ENCODE results near the gene PNPLA3.
"Not testable (repeated sequence)": the region's sequence is repeated elsewhere in the genome, so short reads cannot be mapped to it uniquely, and the experiment has no call there.

The PNPLA3 gene

DNA sequence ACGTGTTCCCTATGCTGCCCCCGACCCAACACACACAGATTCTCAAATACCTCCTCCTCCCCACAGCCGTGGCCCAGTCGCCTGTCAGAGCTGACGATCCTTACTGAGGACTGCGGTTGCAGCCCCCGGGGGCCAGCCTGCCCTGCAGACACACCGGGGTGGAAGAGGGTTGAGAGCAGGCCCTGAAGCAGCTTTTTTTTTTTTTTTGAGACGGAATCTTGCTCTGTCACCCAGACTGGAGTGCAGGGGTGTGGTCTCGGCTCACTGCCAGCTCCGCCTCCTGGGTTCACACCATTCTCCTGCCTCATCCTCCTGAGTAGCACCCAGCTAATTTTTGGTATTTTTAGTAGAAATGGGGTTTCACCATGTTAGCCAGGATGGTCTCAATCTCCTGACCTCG, 20.6 kb upstream of the PNPLA3 start:
- not testable (repeated sequence) for H3K36me3 ChIP-seq (ENCODE audit: control insufficient read depth, insufficient read depth, low read length); H3K27ac ChIP-seq (ENCODE audit: insufficient read depth, low read length, poor library complexity, severe bottlenecking); H3K27me3 ChIP-seq (replicated peaks; ENCODE audit: control insufficient read depth, insufficient read depth, low read length, poor library complexity, severe bottlenecking); DNase-seq; H3K4me3 ChIP-seq (ENCODE audit: insufficient read depth, low read depth, low read length, poor library complexity, severe bottlenecking); H3K9me3 ChIP-seq (ENCODE audit: control insufficient read depth, low read length); H3K4me1 ChIP-seq (ENCODE audit: control insufficient read depth, insufficient read depth, low read length, poor library complexity, severe bottlenecking)

DNA sequence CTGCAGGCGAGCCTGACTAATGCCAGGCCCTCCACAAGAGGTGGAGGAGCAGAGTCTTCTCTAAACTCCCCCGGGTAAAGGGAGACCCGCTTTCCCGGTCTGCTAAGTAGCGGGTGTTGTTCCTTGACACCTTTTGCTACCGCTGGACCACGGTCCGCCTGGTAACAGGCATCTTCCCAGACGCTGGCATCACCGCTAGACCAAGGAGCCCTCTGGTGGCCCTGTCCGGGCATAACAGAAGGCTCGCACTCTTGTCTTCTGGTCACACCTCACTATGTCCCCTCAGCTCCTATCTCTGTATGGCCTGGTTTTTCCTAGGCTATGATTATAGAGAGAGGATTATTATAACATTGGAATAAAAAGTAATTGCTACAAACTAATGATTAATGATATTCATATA, 19.2 kb upstream of the PNPLA3 start:
- H3K36me3 ChIP-seq (ENCODE audit: control insufficient read depth, insufficient read depth, low read length); DNase-seq; H3K4me3 ChIP-seq (ENCODE audit: insufficient read depth, low read depth, low read length, poor library complexity, severe bottlenecking); H3K27ac ChIP-seq (ENCODE audit: insufficient read depth, low read length, poor library complexity, severe bottlenecking); H3K27me3 ChIP-seq (replicated peaks; ENCODE audit: control insufficient read depth, insufficient read depth, low read length, poor library complexity, severe bottlenecking); H3K9me3 ChIP-seq (ENCODE audit: control insufficient read depth, low read length); H3K4me1 ChIP-seq (ENCODE audit: control insufficient read depth, insufficient read depth, low read length, poor library complexity, severe bottlenecking): not testable (repeated sequence)

DNA sequence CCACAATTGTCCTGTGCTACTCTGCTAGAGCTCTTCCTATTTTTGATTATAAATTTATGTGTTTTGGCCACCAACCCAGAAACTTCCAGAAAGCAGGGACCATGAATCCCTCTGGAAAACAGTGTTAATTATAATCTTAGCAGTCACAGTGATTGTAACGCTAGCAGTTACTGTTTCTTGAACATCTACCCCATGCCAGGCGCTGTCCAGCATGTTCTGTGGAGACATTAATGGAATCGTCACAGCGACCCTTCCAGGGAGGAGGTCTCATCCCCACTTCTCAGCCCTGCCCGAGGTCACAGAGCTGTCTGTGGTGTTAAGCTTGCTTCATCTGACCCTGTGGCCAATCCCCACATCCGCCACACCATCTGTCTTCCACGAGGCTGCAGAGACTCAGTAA, 17.9 kb upstream of the PNPLA3 start:
- DNase-seq = no peak
- Histone ChIP-seq H3K27ac (ENCODE audit: insufficient read depth, low read length, poor library complexity, severe bottlenecking) (no peak overlapping the region), H3K27me3 (replicated peaks; ENCODE audit: control insufficient read depth, insufficient read depth, low read length, poor library complexity, severe bottlenecking) (no peaks in the 10 kb centered on the region), H3K4me3 (ENCODE audit: insufficient read depth, low read depth, low read length, poor library complexity, severe bottlenecking) (no peak overlapping the region), H3K36me3 (ENCODE audit: control insufficient read depth, insufficient read depth, low read length) (no peaks in the 10 kb centered on the region), H3K4me1 (ENCODE audit: control insufficient read depth, insufficient read depth, low read length, poor library complexity, severe bottlenecking) (no peaks in the 10 kb centered on the region), H3K9me3 (ENCODE audit: control insufficient read depth, low read length) (no peaks in the 10 kb centered on the region)

DNA sequence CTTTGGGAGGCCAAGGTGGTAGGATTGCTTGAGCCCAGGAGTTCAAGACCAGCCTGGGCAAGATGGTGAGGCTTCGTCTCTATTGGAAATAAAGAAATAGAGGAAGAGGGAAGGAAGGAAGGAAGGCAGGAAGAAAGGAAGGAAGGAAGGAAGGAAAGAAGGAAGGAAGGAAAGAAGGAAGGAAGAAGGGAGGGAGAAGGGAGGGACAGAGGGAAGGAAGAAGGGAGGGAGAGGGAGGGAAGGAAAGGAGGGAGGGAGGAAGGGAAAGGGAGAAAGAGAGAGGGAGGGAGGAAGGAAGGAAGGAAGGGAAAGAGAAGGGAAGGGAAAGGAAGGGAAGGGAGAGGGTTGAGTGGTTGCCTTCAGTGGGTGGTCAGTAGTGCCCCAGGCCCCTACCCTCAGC, 13.9 kb upstream of the PNPLA3 start:
- Histone ChIP-seq H3K36me3 (ENCODE audit: control insufficient read depth, insufficient read depth, low read length) (no peaks in the 10 kb centered on the region), H3K4me1 (ENCODE audit: control insufficient read depth, insufficient read depth, low read length, poor library complexity, severe bottlenecking) (no peaks in the 10 kb centered on the region), H3K4me3 (ENCODE audit: insufficient read depth, low read depth, low read length, poor library complexity, severe bottlenecking) (no peak overlapping the region), H3K9me3 (ENCODE audit: control insufficient read depth, low read length) (no peaks in the 10 kb centered on the region), H3K27me3 (replicated peaks; ENCODE audit: control insufficient read depth, insufficient read depth, low read length, poor library complexity, severe bottlenecking) (no peaks in the 10 kb centered on the region), H3K27ac (ENCODE audit: insufficient read depth, low read length, poor library complexity, severe bottlenecking) (no peak overlapping the region)
- DNase-seq = no peak

DNA sequence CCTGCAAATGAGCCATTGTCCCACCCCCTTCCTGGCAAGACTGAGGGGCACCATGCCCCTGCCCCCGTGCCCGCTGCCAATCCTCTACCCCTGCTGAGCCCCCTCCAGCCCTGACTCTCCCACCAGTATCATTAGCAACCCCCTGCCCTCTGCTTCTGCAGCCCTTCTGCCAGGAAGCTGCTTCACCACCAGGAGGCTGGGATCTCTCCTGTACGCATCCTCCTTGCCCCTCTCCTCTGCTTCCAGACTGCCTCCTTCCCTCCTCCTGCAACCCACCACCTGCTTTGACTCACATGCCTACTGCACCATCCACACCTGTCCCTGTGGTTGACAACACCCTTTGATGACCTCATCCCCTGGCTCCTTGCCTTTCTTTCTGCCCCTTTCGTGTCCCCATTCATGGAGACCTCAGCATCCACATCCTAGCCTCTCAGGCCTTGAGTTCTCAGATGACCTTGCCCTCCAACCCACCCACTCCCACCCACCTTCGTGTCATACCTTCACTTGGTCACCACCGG, 13.4 kb upstream of the PNPLA3 start:
- Histone ChIP-seq H3K9me3 (ENCODE audit: control insufficient read depth, low read length) (no peaks in the 10 kb centered on the region), H3K4me3 (ENCODE audit: insufficient read depth, low read depth, low read length, poor library complexity, severe bottlenecking) (no peak overlapping the region), H3K4me1 (ENCODE audit: control insufficient read depth, insufficient read depth, low read length, poor library complexity, severe bottlenecking) (no peaks in the 10 kb centered on the region), H3K36me3 (ENCODE audit: control insufficient read depth, insufficient read depth, low read length) (no peaks in the 10 kb centered on the region), H3K27ac (ENCODE audit: insufficient read depth, low read length, poor library complexity, severe bottlenecking) (no peak overlapping the region), H3K27me3 (replicated peaks; ENCODE audit: control insufficient read depth, insufficient read depth, low read length, poor library complexity, severe bottlenecking) (no peaks in the 10 kb centered on the region)
- no peak for DNase-seq

DNA sequence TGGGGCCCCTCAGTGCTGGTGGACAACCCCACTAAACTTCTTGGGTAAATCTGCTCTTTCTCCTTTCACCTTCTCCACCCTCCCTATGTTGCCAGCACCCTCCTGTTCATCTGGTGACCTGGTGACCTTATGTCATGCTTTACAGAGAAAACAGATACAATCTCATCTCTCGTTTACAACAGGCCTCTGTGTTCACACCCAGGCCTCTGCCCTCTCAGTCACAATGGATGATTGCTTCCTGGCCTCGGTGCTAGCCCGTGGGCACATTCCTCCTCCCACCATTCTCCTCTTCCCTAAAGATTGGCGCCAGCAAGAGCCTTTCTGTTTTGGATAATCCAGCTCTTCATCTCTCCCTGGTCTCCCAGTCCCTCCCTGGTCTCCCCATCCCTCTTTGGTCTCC, 12.3 kb upstream of the PNPLA3 start:
- no peaks in the 10 kb centered on the region for H3K4me1 ChIP-seq (ENCODE audit: control insufficient read depth, insufficient read depth, low read length, poor library complexity, severe bottlenecking)
- no peaks in the 10 kb centered on the region for H3K9me3 ChIP-seq (ENCODE audit: control insufficient read depth, low read length)
- no peak for DNase-seq
- H3K27me3 ChIP-seq (replicated peaks; ENCODE audit: control insufficient read depth, insufficient read depth, low read length, poor library complexity, severe bottlenecking) = no peaks in the 10 kb centered on the region
- H3K27ac ChIP-seq (ENCODE audit: insufficient read depth, low read length, poor library complexity, severe bottlenecking) = no peak overlapping the region
- no peaks in the 10 kb centered on the region for H3K36me3 ChIP-seq (ENCODE audit: control insufficient read depth, insufficient read depth, low read length)
- no peak overlapping the region for H3K4me3 ChIP-seq (ENCODE audit: insufficient read depth, low read depth, low read length, poor library complexity, severe bottlenecking)

DNA sequence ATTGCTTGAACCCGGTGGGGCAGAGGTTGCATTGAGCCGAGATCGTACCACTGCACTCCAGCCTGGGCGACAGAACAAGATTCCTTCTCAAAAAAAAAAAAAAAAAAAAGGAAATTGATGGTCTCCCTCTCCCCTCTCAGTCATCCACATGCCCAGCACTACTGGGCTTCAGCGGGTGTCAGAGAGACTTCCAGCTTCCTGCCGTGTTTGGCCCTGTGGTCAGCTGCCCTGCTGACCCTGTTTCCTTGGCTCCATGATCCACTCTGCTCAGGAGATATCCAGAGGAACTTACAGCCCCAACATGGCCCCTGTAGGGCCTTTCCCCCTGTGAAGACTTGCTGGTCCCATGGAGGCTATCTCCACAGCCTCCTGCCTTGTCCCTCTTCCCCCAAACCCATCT, 6.1 kb upstream of the PNPLA3 start:
- H3K36me3 ChIP-seq (ENCODE audit: control insufficient read depth, insufficient read depth, low read length) = no peaks in the 10 kb centered on the region
- no peak for DNase-seq
- no peak overlapping the region for H3K4me3 ChIP-seq (ENCODE audit: insufficient read depth, low read depth, low read length, poor library complexity, severe bottlenecking)
- no peaks in the 10 kb centered on the region for H3K27me3 ChIP-seq (replicated peaks; ENCODE audit: control insufficient read depth, insufficient read depth, low read length, poor library complexity, severe bottlenecking)
- no peaks in the 10 kb centered on the region for H3K4me1 ChIP-seq (ENCODE audit: control insufficient read depth, insufficient read depth, low read length, poor library complexity, severe bottlenecking)
- H3K27ac ChIP-seq (ENCODE audit: insufficient read depth, low read length, poor library complexity, severe bottlenecking) = no peak overlapping the region
- no peaks in the 10 kb centered on the region for H3K9me3 ChIP-seq (ENCODE audit: control insufficient read depth, low read length)

DNA sequence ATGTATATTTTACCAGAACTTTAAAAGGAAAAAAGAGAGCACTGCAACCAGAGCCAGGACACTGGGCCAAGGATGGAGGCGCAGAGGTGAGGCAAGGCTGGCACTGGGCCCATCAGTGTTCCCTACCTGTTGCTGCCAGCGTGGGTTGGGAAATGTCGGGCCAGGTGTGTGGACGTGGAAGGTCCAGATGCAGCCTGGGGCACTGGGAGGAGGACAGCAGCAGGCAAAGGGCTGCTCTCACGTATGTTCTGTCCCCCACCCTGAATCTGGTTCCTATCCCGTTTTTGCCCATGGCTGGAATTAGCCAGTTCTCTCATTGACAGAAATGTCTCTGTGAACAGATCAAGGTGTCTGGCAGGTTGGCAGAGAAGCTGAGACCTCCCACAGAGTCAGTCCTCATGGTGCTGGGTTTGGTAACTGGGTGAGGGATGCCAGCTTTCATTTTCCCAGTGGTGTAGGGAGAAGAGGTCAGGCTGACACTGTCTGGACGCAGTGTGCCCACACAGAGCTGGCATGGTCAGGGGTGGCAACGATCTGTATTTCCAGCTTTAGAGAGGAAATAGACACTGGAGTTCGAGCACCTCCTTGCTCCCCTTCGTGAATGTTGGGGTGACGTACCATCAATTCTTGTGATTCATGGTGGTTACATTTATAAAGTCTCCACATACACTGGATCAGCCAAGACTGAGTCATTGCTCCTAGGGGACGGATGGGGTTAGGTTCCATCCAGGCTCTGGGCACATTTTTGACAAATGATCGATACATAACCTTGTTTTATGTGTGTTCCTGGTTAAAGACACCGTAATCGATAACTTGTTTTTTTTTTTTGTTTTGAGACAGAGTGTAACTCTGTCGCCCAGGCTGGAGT, 4.3 kb upstream of the PNPLA3 start:
- peaks cover 11% of the 10 kb centered on the region for H3K4me1 ChIP-seq (ENCODE audit: control insufficient read depth, insufficient read depth, low read length, poor library complexity, severe bottlenecking)
- H3K27ac ChIP-seq (ENCODE audit: insufficient read depth, low read length, poor library complexity, severe bottlenecking) = no peak overlapping the region
- peaks cover 5% of the 10 kb centered on the region for H3K27me3 ChIP-seq (replicated peaks; ENCODE audit: control insufficient read depth, insufficient read depth, low read length, poor library complexity, severe bottlenecking)
- DNase-seq = no peak
- no peaks in the 10 kb centered on the region for H3K9me3 ChIP-seq (ENCODE audit: control insufficient read depth, low read length)
- H3K36me3 ChIP-seq (ENCODE audit: control insufficient read depth, insufficient read depth, low read length) = no peaks in the 10 kb centered on the region
- H3K4me3 ChIP-seq (ENCODE audit: insufficient read depth, low read depth, low read length, poor library complexity, severe bottlenecking) = no peak overlapping the region

DNA sequence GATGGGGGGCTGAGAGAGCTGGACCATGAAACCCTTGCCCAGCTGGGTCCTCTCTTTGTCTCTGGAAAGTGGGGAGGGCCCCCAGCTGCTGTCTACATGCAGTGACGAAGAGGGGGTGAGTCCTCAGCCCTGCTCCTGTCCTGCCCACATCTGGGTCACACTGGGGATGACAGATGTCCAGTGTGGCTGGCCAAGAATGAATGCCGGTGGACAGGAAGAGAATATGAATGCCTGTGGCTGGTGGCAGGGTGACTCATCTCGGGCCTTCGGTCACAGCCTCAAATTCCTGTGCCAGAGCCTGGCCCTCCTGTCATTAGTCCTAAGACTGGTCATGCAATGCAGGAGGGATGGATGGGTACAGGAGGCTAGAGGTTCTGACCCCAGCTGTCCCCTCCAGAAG, 2.2 kb upstream of the PNPLA3 start:
- DNase-seq = no peak
- Histone ChIP-seq H3K27ac (ENCODE audit: insufficient read depth, low read length, poor library complexity, severe bottlenecking) (no peak overlapping the region), H3K4me1 (ENCODE audit: control insufficient read depth, insufficient read depth, low read length, poor library complexity, severe bottlenecking) (peaks cover 12% of the 10 kb centered on the region), H3K36me3 (ENCODE audit: control insufficient read depth, insufficient read depth, low read length) (no peaks in the 10 kb centered on the region), H3K9me3 (ENCODE audit: control insufficient read depth, low read length) (no peaks in the 10 kb centered on the region), H3K27me3 (replicated peaks; ENCODE audit: control insufficient read depth, insufficient read depth, low read length, poor library complexity, severe bottlenecking) (peaks cover 6% of the 10 kb centered on the region), H3K4me3 (ENCODE audit: insufficient read depth, low read depth, low read length, poor library complexity, severe bottlenecking) (no peak overlapping the region)

DNA sequence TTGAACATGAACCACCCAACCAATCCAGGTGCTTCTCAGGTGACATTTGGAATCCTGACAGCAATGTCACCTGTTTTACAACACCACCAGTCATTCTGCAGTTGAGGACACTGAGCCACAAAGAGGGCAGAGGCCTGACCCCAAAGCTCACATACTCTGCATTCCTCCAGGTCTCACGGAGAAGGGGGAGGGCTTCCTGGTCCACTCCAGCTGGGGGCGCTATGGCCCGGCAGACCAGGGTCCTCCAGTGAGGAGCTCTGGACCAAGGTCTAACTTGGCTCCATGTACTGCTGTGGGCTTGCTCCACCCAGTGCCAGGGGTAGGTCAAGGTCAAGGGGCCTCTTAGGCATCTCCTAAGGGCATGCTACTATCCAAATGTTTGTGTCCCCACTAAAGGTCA, 1.5 kb upstream of the PNPLA3 start:
- Histone ChIP-seq H3K27ac (ENCODE audit: insufficient read depth, low read length, poor library complexity, severe bottlenecking) (no peak overlapping the region), H3K4me3 (ENCODE audit: insufficient read depth, low read depth, low read length, poor library complexity, severe bottlenecking) (no peak overlapping the region), H3K9me3 (ENCODE audit: control insufficient read depth, low read length) (no peaks in the 10 kb centered on the region), H3K4me1 (ENCODE audit: control insufficient read depth, insufficient read depth, low read length, poor library complexity, severe bottlenecking) (peaks cover 12% of the 10 kb centered on the region), H3K36me3 (ENCODE audit: control insufficient read depth, insufficient read depth, low read length) (no peaks in the 10 kb centered on the region), H3K27me3 (replicated peaks; ENCODE audit: control insufficient read depth, insufficient read depth, low read length, poor library complexity, severe bottlenecking) (peaks cover 6% of the 10 kb centered on the region)
- DNase-seq = no peak
